Measurements from ENCODE around the gene UMODL1.

The UMODL1 gene

GRCh38 chr21:42190486-42190863, 119.4 kb downstream of the UMODL1 start:
- no peak for DNase-seq (ENCODE audit: low read depth)

- DNase-seq (ENCODE audit: low read depth) = no peak
These were observed 119.9 kb downstream of the UMODL1 start for GRCh38 chr21:42191064-42191463.

- DNase-seq (ENCODE audit: low read depth) = no peak
These were observed 120.8 kb downstream of the UMODL1 start for GRCh38 chr21:42191696-42192595.

Data from fibroblast of the conjunctiva (primary cell).